A549 (cell line): ENCODE data around the gene KBTBD13. TPM values are rescaled to one million over a fixed set of nuclear protein-coding genes. Genes with fewer than 3 reads are reported as not detected.

Source experiments
- ATAC-seq, 2 experiments: fragments of 200-7000 bp in 1 of 2; fragments of >200 bp in 1 of 2; cut with Nextera tagmentation in 1 of 2; cut with Tn5 transposase in 1 of 2; 3 replicates each; pipeline versions ENCODE4 v1.8.0 to v1.9.1; 2018 to 2020; ENCODE audit warnings: mild to moderate bottlenecking in 1 of 2, moderate library complexity in 1 of 2
- CTCF ChIA-PET: fragments of 300-600 bp; sonication (Branson Sonifier 250); formaldehyde crosslinking; extraction: SDS; loops from one replicate; lab custom pipeline; 2021; ENCODE audit warnings: antibody characterized with exemption, inconsistent platforms; lab: Yijun Ruan, JAX
- POLR2A ChIA-PET: fragments of 350-600 bp; formaldehyde crosslinking; extraction: SDS; loops from one replicate; lab custom pipeline; 2021; ENCODE audit warnings: antibody characterized with exemption, inconsistent platforms; lab: Yijun Ruan, JAX
- DNase-seq, 2 experiments: peaks; one replicate each; pipeline versions ENCODE4 v3.0.0 to v3.0.0-alpha.2; 2011 to 2016; ENCODE audit warnings: low read depth in 1 of 2, low spot score in 1 of 2
- FAIRE-seq: peaks from 2 replicates; lab custom pipeline; 2011; peaks lifted over from hg19 to GRCh38; lab: Jason Lieb, UNC
- H3K27ac ChIP-seq, 2 experiments: fragments of >200 bp; sonication (Bioruptor Twin); formaldehyde crosslinking; 3 replicates each; pipeline ENCODE4 v1.5.1; 2016 to 2017
- H3K4me1 ChIP-seq: fragments of >200 bp; sonication (Bioruptor Twin); formaldehyde crosslinking; 3 replicates; pipeline ENCODE4 v1.6.1; 2016
- H3K4me2 ChIP-seq: fragments of >200 bp; sonication (Bioruptor Twin); formaldehyde crosslinking; 3 replicates; pipeline ENCODE4 v1.6.1; 2016
- H3K4me3 ChIP-seq: fragments of >200 bp; sonication (Bioruptor Twin); formaldehyde crosslinking; 3 replicates; pipeline ENCODE4 v1.5.1; 2016
- H3K9me3 ChIP-seq: fragments of >200 bp; sonication (Bioruptor Twin); formaldehyde crosslinking; 3 replicates; pipeline ENCODE4 v1.6.1; 2016
- FOSB ChIP-seq: fragments of 250-450 bp; sonication (Bioruptor Pico); IDR thresholded peaks from 2 replicates; pipeline ENCODE4 v1.5.0; 2020; ENCODE audit warnings: mild to moderate bottlenecking, moderate library complexity
- FOXS1 ChIP-seq: fragments of 250-450 bp; sonication (Bioruptor Pico); IDR thresholded peaks from 2 replicates; pipeline ENCODE4 v1.5.0; 2020; ENCODE audit warnings: mild to moderate bottlenecking, moderate library complexity
- GATA3 ChIP-seq: IDR thresholded peaks from 2 replicates; pipeline ENCODE4 v1.6.1; 2012; ENCODE audit warnings: borderline replicate concordance
- HOXB13 ChIP-seq: fragments of 250-450 bp; sonication (Bioruptor Pico); IDR thresholded peaks from 2 replicates; pipeline ENCODE4 v1.5.0; 2020; ENCODE audit warnings: low read depth, mild to moderate bottlenecking, moderate library complexity
- JUN ChIP-seq, 2 experiments: fragments of >200 bp; sonication (Bioruptor Twin); formaldehyde crosslinking; IDR thresholded peaks; 2 replicates in 1 of 2; 3 replicates in 1 of 2; pipeline ENCODE4 v1.6.1; 2016 to 2017
- MAFK ChIP-seq: fragments of 450-650 bp; IDR thresholded peaks from 2 replicates; pipeline ENCODE4 v1.6.1; 2014; ENCODE audit not compliant: partially characterized antibody
- POLR2A ChIP-seq: IDR thresholded peaks from 2 replicates; pipeline ENCODE4 v1.6.1; 2012; ENCODE audit warnings: mild to moderate bottlenecking, low read length
- RAD21 ChIP-seq, 2 experiments: fragments of >200 bp in 1 of 2; sonication (Bioruptor Twin) in 1 of 2; formaldehyde crosslinking in 1 of 2; IDR thresholded peaks in 1 of 2; conservative IDR thresholded peaks in 1 of 2; 2 replicates in 1 of 2; 3 replicates in 1 of 2; pipeline ENCODE4 v1.6.1; 2012 to 2018; ENCODE audit warnings: inconsistent platforms in 1 of 2
- ZSCAN20 ChIP-seq: fragments of 250-450 bp; sonication (Bioruptor Pico); IDR thresholded peaks from 2 replicates; pipeline ENCODE4 v1.8.0; 2022; ENCODE audit warnings: mild to moderate bottlenecking, moderate library complexity
- WGBS: methylation state at CpG from one replicate; pipeline ENCODE4 v1.1.6; 2017; ENCODE audit errors: missing lambda C conversion rate; 5-methylcytosine and 5-hydroxymethylcytosine counted together
- polyA plus RNA-seq, 4 experiments: library from polyadenylated mRNA; depleted of rRNA in 3 of 4; stranded (reverse); fragments of >200 nt; fragmentation: RNase III in 1 of 4; extraction: RNeasy Plus Mini Kit Qiagen cat#74134 plus additional on column Dnase treatment in 1 of 4; gene quantifications; 2 replicates in 3 of 4; 3 replicates in 1 of 4; pipeline ENCODE4 v1.2.3, GENCODE V29; 2011 to 2017
- TF ChIP-seq, protein P1 (sequence below): fragments of >200 bp; sonication (Bioruptor Twin); formaldehyde crosslinking; IDR thresholded peaks from 3 replicates; pipeline ENCODE4 v1.5.1; 2016
- TF ChIP-seq, protein P2 (sequence below): IDR thresholded peaks from 2 replicates; pipeline ENCODE4 v1.6.1; 2012
- TF ChIP-seq, protein P3 (sequence below): IDR thresholded peaks from 2 replicates; pipeline ENCODE4 v1.6.1; 2012; ENCODE audit warnings: low read depth, borderline replicate concordance
- TF ChIP-seq, protein P4 (sequence below): fragments of >200 bp; sonication (Bioruptor Twin); formaldehyde crosslinking; IDR thresholded peaks from 3 replicates; pipeline ENCODE4 v1.6.1; 2016

KBTBD13 gene
- polyA plus RNA-seq, 2 of the 4 experiments (the other 2 are of a cell fraction) = not detected

DNA sequence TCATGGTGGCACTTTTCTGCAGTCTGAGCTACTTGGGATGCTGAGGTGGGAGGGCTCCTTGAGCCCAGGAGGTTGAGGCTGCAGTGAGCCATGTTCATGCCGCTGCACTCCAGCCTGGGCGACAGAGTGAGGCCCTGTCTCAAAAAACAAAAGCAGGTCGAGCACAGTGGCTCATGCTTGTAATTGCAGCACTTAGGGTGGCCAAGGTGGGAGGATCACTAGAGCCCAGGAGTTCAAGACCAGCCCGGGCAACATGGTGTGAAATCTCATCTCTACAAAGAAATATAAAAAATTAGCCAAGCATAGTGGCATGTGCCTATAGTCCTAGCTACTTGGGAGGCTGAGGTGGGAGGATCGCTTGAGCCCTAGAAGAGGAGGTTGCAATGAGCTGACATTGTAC lies 28.5 kb downstream of the KBTBD13 start (continued):
- TF ChIP-seq, protein P1, sequence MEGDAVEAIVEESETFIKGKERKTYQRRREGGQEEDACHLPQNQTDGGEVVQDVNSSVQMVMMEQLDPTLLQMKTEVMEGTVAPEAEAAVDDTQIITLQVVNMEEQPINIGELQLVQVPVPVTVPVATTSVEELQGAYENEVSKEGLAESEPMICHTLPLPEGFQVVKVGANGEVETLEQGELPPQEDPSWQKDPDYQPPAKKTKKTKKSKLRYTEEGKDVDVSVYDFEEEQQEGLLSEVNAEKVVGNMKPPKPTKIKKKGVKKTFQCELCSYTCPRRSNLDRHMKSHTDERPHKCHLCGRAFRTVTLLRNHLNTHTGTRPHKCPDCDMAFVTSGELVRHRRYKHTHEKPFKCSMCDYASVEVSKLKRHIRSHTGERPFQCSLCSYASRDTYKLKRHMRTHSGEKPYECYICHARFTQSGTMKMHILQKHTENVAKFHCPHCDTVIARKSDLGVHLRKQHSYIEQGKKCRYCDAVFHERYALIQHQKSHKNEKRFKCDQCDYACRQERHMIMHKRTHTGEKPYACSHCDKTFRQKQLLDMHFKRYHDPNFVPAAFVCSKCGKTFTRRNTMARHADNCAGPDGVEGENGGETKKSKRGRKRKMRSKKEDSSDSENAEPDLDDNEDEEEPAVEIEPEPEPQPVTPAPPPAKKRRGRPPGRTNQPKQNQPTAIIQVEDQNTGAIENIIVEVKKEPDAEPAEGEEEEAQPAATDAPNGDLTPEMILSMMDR = no peak
- TF ChIP-seq FOSB (no peak), RAD21 (conservative IDR thresholded peaks at IDR 0.05 in 1 of 2, IDR thresholded peaks at IDR 0.05 in 1 of 2) (no peak)
- TF ChIP-seq, protein P2, sequence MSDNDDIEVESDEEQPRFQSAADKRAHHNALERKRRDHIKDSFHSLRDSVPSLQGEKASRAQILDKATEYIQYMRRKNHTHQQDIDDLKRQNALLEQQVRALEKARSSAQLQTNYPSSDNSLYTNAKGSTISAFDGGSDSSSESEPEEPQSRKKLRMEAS = no peak

DNA sequence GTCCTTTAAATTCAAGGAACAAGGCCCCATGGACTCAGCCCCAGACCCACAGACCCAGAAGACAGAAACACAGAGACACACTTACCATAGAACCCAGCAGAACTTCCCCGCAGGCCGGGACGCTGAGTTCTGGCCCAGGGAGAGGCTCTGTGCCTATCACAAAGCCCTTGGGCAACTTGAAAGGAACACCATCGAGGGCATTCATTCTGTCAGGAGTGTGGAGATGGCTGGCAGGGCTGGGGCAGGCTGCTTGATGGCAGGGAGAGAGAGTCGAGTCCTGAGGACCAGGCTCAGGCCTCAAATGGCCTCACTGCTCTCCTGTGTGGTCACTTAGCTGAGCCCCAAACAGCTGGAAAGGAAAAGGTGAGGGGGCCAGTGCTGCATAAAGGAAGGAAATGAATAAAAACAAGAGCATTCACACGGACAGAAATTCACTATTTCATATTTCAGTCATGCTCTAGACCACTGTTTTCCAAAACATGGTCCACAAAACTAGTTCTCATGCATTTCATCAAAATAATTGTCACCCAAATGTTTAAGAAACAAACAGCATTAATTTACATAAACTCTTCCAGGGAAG lies 29.6 kb downstream of the KBTBD13 start:
- ChIA-PET CTCF (interaction anchor here (0.6 to 2.0 kb wide), 5 partner anchors 12 to 255 kb away, joined by 3 to 5 read pairs (median 4); no protein-coding TSS in a partner anchor), POLR2A (no interaction called here)
- Histone ChIP-seq H3K4me1 (no peaks in the 10 kb centered on the region), H3K4me2 (no peak overlapping the region), H3K27ac (no peak overlapping the region), H3K4me3 (no peak overlapping the region), H3K9me3 (no peaks in the 10 kb centered on the region)
- FAIRE-seq (no peak), ATAC-seq (no peak), DNase-seq (no peak)
- 81% methylated on average over 6 of the region's 6 CpGs for WGBS
- TF ChIP-seq, protein P3, sequence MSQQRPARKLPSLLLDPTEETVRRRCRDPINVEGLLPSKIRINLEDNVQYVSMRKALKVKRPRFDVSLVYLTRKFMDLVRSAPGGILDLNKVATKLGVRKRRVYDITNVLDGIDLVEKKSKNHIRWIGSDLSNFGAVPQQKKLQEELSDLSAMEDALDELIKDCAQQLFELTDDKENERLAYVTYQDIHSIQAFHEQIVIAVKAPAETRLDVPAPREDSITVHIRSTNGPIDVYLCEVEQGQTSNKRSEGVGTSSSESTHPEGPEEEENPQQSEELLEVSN = no peak

DNA sequence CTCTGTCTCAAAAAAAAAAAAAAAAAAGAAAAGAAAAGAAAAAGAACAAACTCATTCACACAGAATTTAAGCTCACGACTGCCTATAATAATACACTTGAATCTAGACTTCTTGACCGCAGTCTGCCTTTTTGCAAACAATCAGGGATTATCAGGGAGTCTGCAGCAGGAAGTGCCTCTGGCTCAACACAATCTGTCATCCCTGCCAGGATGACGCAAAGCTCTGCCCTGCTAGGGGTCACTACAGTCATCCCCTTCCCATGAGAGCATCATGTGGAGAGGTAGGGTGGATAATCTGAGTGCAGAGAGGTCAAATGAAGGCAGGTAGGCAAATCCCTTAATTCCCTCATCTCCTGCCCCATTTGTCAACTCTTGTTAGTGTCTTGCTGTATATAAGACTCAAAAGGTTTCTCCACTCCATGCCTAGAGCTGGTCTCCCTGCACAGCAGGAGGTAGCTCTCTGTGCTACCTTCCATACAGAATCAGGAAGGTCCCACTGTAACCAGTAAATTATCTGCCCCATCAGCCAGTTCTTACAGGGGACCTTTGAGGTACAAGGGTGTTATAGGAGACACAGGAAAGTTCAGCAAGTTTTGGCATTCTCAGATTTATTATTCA lies 34.2 kb downstream of the KBTBD13 start:
- POLR2A ChIA-PET = no interaction called here
- peak in 1 of 2 experiments; percentile 43; a peak in 2 of 6 replicates for ATAC-seq
- 93% methylated on average over 3 of the region's 3 CpGs for WGBS
- no peak for TF ChIP-seq MAFK
- no peak overlapping the region for H3K4me3 ChIP-seq
- H3K4me2 ChIP-seq = no peak overlapping the region
- no peaks in the 10 kb centered on the region for H3K4me1 ChIP-seq
- H3K27ac ChIP-seq = no peak overlapping the region
- CTCF ChIA-PET = interaction anchor here (0.9 to 3.3 kb wide), 4 partner anchors 10 to 77 kb away, joined by 3 to 24 read pairs (median 4); no protein-coding TSS in a partner anchor
- FAIRE-seq = no peak
- no peaks in the 10 kb centered on the region for H3K9me3 ChIP-seq
- no peak for DNase-seq

DNA sequence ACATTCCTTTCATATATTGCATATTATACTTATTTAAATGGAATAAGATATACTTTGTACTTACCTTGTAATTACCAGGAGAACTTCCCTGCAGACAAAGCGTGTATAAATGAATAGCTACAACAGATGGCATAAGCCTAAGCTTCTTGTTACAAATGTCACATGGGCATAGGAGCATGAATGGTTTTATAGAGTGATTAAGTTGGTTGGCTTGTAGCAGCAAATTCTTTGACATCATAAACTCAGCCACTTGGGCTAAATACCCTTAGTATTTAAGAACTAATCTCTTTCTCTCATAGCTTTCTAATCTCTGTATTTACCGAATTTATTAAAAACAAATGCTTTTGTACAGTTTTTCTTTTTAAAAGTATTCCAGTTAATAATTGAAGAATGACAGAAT lies 38.5 kb downstream of the KBTBD13 start, which contains the start of gene UBAP1L:
UBAP1L (minus strand) TSS at position 115 of the 400 bp plus-strand sequence. CDS start 8,985 bp downstream, outside the sequence.
- ChIA-PET CTCF (interaction anchor here (1.1 to 3.4 kb wide), 11 partner anchors 8 to 81 kb away, joined by 3 to 23 read pairs (median 4); no protein-coding TSS in a partner anchor), POLR2A (interaction anchor here (1.2 kb wide), 1 partner anchor 70 kb away, joined by 3 read pairs; the partner anchor contains the start of gene CLPX)
- Histone ChIP-seq H3K9me3 (no peaks in the 10 kb centered on the region), H3K27ac (no peak within 1 kb of the TSS), H3K4me3 (no peak within 1 kb of the TSS), H3K4me2 (no peak within 1 kb of the TSS), H3K4me1 (no peaks in the 10 kb centered on the region)
- FAIRE-seq (no peak), DNase-seq (no peak), ATAC-seq (no peak)
- 88% methylated on average over 2 of the region's 2 CpGs for WGBS
- TF ChIP-seq FOXS1 (CRISPR knock-in tag) (no peak), JUN (IDR thresholded peaks at IDR 0.05) (no peak), ZSCAN20 (CRISPR knock-in tag) (no peak), GATA3 (no peak), HOXB13 (CRISPR knock-in tag) (no peak), POLR2A (no peak)
- TF ChIP-seq, protein P4, sequence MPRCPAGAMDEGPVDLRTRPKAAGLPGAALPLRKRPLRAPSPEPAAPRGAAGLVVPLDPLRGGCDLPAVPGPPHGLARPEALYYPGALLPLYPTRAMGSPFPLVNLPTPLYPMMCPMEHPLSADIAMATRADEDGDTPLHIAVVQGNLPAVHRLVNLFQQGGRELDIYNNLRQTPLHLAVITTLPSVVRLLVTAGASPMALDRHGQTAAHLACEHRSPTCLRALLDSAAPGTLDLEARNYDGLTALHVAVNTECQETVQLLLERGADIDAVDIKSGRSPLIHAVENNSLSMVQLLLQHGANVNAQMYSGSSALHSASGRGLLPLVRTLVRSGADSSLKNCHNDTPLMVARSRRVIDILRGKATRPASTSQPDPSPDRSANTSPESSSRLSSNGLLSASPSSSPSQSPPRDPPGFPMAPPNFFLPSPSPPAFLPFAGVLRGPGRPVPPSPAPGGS = no peak
